ENCODE data around the gene TMEM217.

The TMEM217 gene

GRCh38 chr6:37260040-37260439 lies 2.1 kb upstream of the TMEM217 start:
- Histone ChIP-seq H3K27ac (ENCODE audit: low read depth, low read length) (no peak overlapping the region), H3K9ac (ENCODE audit: low read depth, low read length) (no peak overlapping the region), H3K4me3 (ENCODE audit: low read depth, low read length) (no peak overlapping the region)

GRCh38 chr6:37259191-37259590 lies 1.2 kb upstream of the TMEM217 start:
- Histone ChIP-seq H3K4me1 (ENCODE audit: control insufficient read depth, insufficient read depth, low read length) (peaks cover 11% of the 10 kb centered on the region), H3K4me3 (ENCODE audit: low read depth, low read length) (peak overlapping the region; percentile 91; the same call in 1 of the 2 replicates), H3K9me3 (ENCODE audit: control insufficient read depth, insufficient read depth, low read length) (no peaks in the 10 kb centered on the region)

More at GRCh38 chr6:37260040-37260439, 2.1 kb upstream of the TMEM217 start:
- Histone ChIP-seq H3K4me1 (ENCODE audit: control insufficient read depth, insufficient read depth, low read length) (peaks cover 17% of the 10 kb centered on the region), H3K36me3 (ENCODE audit: control insufficient read depth, insufficient read depth, low read length) (no peaks in the 10 kb centered on the region), H3K9me3 (ENCODE audit: control insufficient read depth, insufficient read depth, low read length) (no peaks in the 10 kb centered on the region), H3K27me3 (ENCODE audit: control insufficient read depth, insufficient read depth, low read length) (peaks cover 2% of the 10 kb centered on the region; the same call in 1 of the 2 replicates)

GRCh38 chr6:37258405-37259105 lies 611 bp upstream of the TMEM217 start:
- Histone ChIP-seq H3K36me3 (ENCODE audit: control insufficient read depth, insufficient read depth, low read length) (no peaks in the 10 kb centered on the region), H3K27ac (ENCODE audit: low read depth, low read length) (peak overlapping the region; percentile 98), H3K9ac (ENCODE audit: low read depth, low read length) (peak overlapping the region; percentile 87), H3K4me1 (ENCODE audit: control insufficient read depth, insufficient read depth, low read length) (peaks cover 11% of the 10 kb centered on the region), H3K4me3 (ENCODE audit: low read depth, low read length) (peak overlapping the region; percentile 91), H3K9me3 (ENCODE audit: control insufficient read depth, insufficient read depth, low read length) (no peaks in the 10 kb centered on the region), H3K27me3 (ENCODE audit: control insufficient read depth, insufficient read depth, low read length) (peaks cover 2% of the 10 kb centered on the region; the same call in 1 of the 2 replicates)

More at GRCh38 chr6:37259191-37259590, 1.2 kb upstream of the TMEM217 start:
- no peak overlapping the region for H3K9ac ChIP-seq (ENCODE audit: low read depth, low read length)
- H3K27ac ChIP-seq (ENCODE audit: low read depth, low read length) = no peak overlapping the region
- H3K27me3 ChIP-seq (ENCODE audit: control insufficient read depth, insufficient read depth, low read length) = peaks cover 2% of the 10 kb centered on the region; the same call in 1 of the 2 replicates
- no peaks in the 10 kb centered on the region for H3K36me3 ChIP-seq (ENCODE audit: control insufficient read depth, insufficient read depth, low read length)

GRCh38 chr6:37257320-37257633 lies 667 bp downstream of the TMEM217 start:
- H3K36me3 ChIP-seq (ENCODE audit: control insufficient read depth, insufficient read depth, low read length) = no peaks in the 10 kb centered on the region
- peaks cover 2% of the 10 kb centered on the region; the same call in 1 of the 2 replicates for H3K27me3 ChIP-seq (ENCODE audit: control insufficient read depth, insufficient read depth, low read length)
- no peaks in the 10 kb centered on the region for H3K9me3 ChIP-seq (ENCODE audit: control insufficient read depth, insufficient read depth, low read length)
- no peak overlapping the region for H3K27ac ChIP-seq (ENCODE audit: low read depth, low read length)
- no peak overlapping the region for H3K9ac ChIP-seq (ENCODE audit: low read depth, low read length)
- H3K4me3 ChIP-seq (ENCODE audit: low read depth, low read length) = peak overlapping the region; percentile 91
- peaks cover 11% of the 10 kb centered on the region for H3K4me1 ChIP-seq (ENCODE audit: control insufficient read depth, insufficient read depth, low read length)

GRCh38 chr6:37256692-37257319 lies 1.1 kb downstream of the TMEM217 start:
- no peaks in the 10 kb centered on the region for H3K9me3 ChIP-seq (ENCODE audit: control insufficient read depth, insufficient read depth, low read length)
- no peak overlapping the region for H3K9ac ChIP-seq (ENCODE audit: low read depth, low read length)
- peaks cover 11% of the 10 kb centered on the region for H3K4me1 ChIP-seq (ENCODE audit: control insufficient read depth, insufficient read depth, low read length)
- no peaks in the 10 kb centered on the region for H3K36me3 ChIP-seq (ENCODE audit: control insufficient read depth, insufficient read depth, low read length)
- H3K27me3 ChIP-seq (ENCODE audit: control insufficient read depth, insufficient read depth, low read length) = peaks cover 2% of the 10 kb centered on the region; the same call in 1 of the 2 replicates
- H3K4me3 ChIP-seq (ENCODE audit: low read depth, low read length) = peak overlapping the region; percentile 91
- H3K27ac ChIP-seq (ENCODE audit: low read depth, low read length) = no peak overlapping the region

- Histone ChIP-seq H3K9ac (ENCODE audit: low read depth, low read length) (no peak overlapping the region), H3K4me1 (ENCODE audit: control insufficient read depth, insufficient read depth, low read length) (peaks cover 11% of the 10 kb centered on the region), H3K36me3 (ENCODE audit: control insufficient read depth, insufficient read depth, low read length) (no peaks in the 10 kb centered on the region), H3K27me3 (ENCODE audit: control insufficient read depth, insufficient read depth, low read length) (peaks cover 2% of the 10 kb centered on the region; the same call in 1 of the 2 replicates), H3K9me3 (ENCODE audit: control insufficient read depth, insufficient read depth, low read length) (no peaks in the 10 kb centered on the region), H3K4me3 (ENCODE audit: low read depth, low read length) (no peak overlapping the region), H3K27ac (ENCODE audit: low read depth, low read length) (no peak overlapping the region)
Measured at GRCh38 chr6:37254881-37255280, 3.1 kb downstream of the TMEM217 start.

- Histone ChIP-seq H3K4me1 (ENCODE audit: control insufficient read depth, insufficient read depth, low read length) (peaks cover 5% of the 10 kb centered on the region; the same call in 1 of the 2 replicates), H3K9ac (ENCODE audit: low read depth, low read length) (no peak overlapping the region), H3K9me3 (ENCODE audit: control insufficient read depth, insufficient read depth, low read length) (no peaks in the 10 kb centered on the region), H3K36me3 (ENCODE audit: control insufficient read depth, insufficient read depth, low read length) (no peaks in the 10 kb centered on the region), H3K27ac (ENCODE audit: low read depth, low read length) (no peak overlapping the region), H3K4me3 (ENCODE audit: low read depth, low read length) (no peak overlapping the region), H3K27me3 (ENCODE audit: control insufficient read depth, insufficient read depth, low read length) (peaks cover 2% of the 10 kb centered on the region; the same call in 1 of the 2 replicates)
Measured at GRCh38 chr6:37253486-37254007, 4.4 kb downstream of the TMEM217 start.

GRCh38 chr6:37251211-37251780 lies 6.6 kb downstream of the TMEM217 start:
- no peak overlapping the region for H3K4me3 ChIP-seq (ENCODE audit: low read depth, low read length)
- no peaks in the 10 kb centered on the region for H3K9me3 ChIP-seq (ENCODE audit: control insufficient read depth, insufficient read depth, low read length)
- H3K27ac ChIP-seq (ENCODE audit: low read depth, low read length) = no peak overlapping the region
- H3K36me3 ChIP-seq (ENCODE audit: control insufficient read depth, insufficient read depth, low read length) = no peaks in the 10 kb centered on the region
- H3K4me1 ChIP-seq (ENCODE audit: control insufficient read depth, insufficient read depth, low read length) = 0 out of 2 replicates have a peak, but pooled peaks cover 4% of the 10 kb centered on the region
- H3K27me3 ChIP-seq (ENCODE audit: control insufficient read depth, insufficient read depth, low read length) = peaks cover 2% of the 10 kb centered on the region; the same call in 1 of the 2 replicates
- H3K9ac ChIP-seq (ENCODE audit: low read depth, low read length) = no peak overlapping the region

GRCh38 chr6:37244430-37245310 lies 13.3 kb downstream of the TMEM217 start:
- no peak overlapping the region for H3K27ac ChIP-seq (ENCODE audit: low read depth, low read length)
- H3K4me3 ChIP-seq (ENCODE audit: low read depth, low read length) = no peak overlapping the region
- no peaks in the 10 kb centered on the region for H3K27me3 ChIP-seq (ENCODE audit: control insufficient read depth, insufficient read depth, low read length)
- H3K9me3 ChIP-seq (ENCODE audit: control insufficient read depth, insufficient read depth, low read length) = no peaks in the 10 kb centered on the region
- no peaks in the 10 kb centered on the region for H3K4me1 ChIP-seq (ENCODE audit: control insufficient read depth, insufficient read depth, low read length)
- H3K36me3 ChIP-seq (ENCODE audit: control insufficient read depth, insufficient read depth, low read length) = no peaks in the 10 kb centered on the region
- no peak overlapping the region for H3K9ac ChIP-seq (ENCODE audit: low read depth, low read length)

- no peak overlapping the region for H3K9ac ChIP-seq (ENCODE audit: low read depth, low read length)
- H3K9me3 ChIP-seq (ENCODE audit: control insufficient read depth, insufficient read depth, low read length) = no peaks in the 10 kb centered on the region
- H3K4me3 ChIP-seq (ENCODE audit: low read depth, low read length) = no peak overlapping the region
- no peaks in the 10 kb centered on the region for H3K27me3 ChIP-seq (ENCODE audit: control insufficient read depth, insufficient read depth, low read length)
- no peaks in the 10 kb centered on the region for H3K36me3 ChIP-seq (ENCODE audit: control insufficient read depth, insufficient read depth, low read length)
- H3K4me1 ChIP-seq (ENCODE audit: control insufficient read depth, insufficient read depth, low read length) = no peaks in the 10 kb centered on the region
- no peak overlapping the region for H3K27ac ChIP-seq (ENCODE audit: low read depth, low read length)
Measured at GRCh38 chr6:37243816-37244370, 14.1 kb downstream of the TMEM217 start.
